Neuron (in vitro differentiated cells): ENCODE data around the gene C11orf24.
A peak's percentile ranks its signal among the peaks of the same experiment; 100 is the strongest.

Source experiments
- H2AFZ ChIP-seq: one replicate; pipeline ENCODE4 v1.6.1; 2013; ENCODE audit warnings: low read depth, mild to moderate bottlenecking, inconsistent platforms, low read length, moderate library complexity
- H3K27me3 ChIP-seq: one replicate; pipeline ENCODE4 v1.6.1; 2013; ENCODE audit warnings: low read length; ENCODE audit not compliant: insufficient read depth
- H3K36me3 ChIP-seq: one replicate; pipeline ENCODE4 v1.6.1; 2013; ENCODE audit warnings: low read length; ENCODE audit not compliant: insufficient read depth
- H3K4me1 ChIP-seq: one replicate; pipeline ENCODE4 v1.6.1; 2013; ENCODE audit warnings: low read length; ENCODE audit not compliant: insufficient read depth
- H3K4me3 ChIP-seq: 2 replicates; pipeline ENCODE4 v1.5.1; 2013; ENCODE audit warnings: mild to moderate bottlenecking, low read length, moderate library complexity
- H3K9me3 ChIP-seq: one replicate; pipeline ENCODE4 v1.6.1; 2013; ENCODE audit warnings: low read length

Gene C11orf24

GRCh38 chr11:68212421-68213134, 59.2 kb downstream of the C11orf24 start:
- Histone ChIP-seq H3K36me3 (no peaks in the 10 kb centered on the region), H2AFZ (no peak overlapping the region), H3K4me3 (peak overlapping the region; percentile 91), H3K9me3 (no peaks in the 10 kb centered on the region), H3K27me3 (no peaks in the 10 kb centered on the region), H3K4me1 (peaks cover 31% of the 10 kb centered on the region)

- Histone ChIP-seq H2AFZ (no peak overlapping the region), H3K36me3 (no peaks in the 10 kb centered on the region), H3K4me1 (peaks cover 31% of the 10 kb centered on the region), H3K9me3 (no peaks in the 10 kb centered on the region), H3K4me3 (peak overlapping the region; percentile 91), H3K27me3 (no peaks in the 10 kb centered on the region)
These were observed 60.2 kb downstream of the C11orf24 start for GRCh38 chr11:68211546-68211945.
